SU-DHL-6 (cell line): ENCODE measurements around the gene KRT15.

Experiments used
- H2AFZ ChIP-seq: fragments of 200-600 bp; sonication (generic); 2 replicates; pipeline ENCODE4 v1.6.1; 2014; ENCODE audit warnings: low read depth, mild to moderate bottlenecking, moderate library complexity, mixed read lengths, antibody characterized with exemption, low read length; ENCODE audit not compliant: severe bottlenecking
- H3F3A ChIP-seq: fragments of 200-600 bp; shearing (Covaris generic); 2 replicates; pipeline ENCODE4 v1.6.0; 2016; ENCODE audit warnings: antibody characterized with exemption, mild to moderate bottlenecking; ENCODE audit not compliant: insufficient read depth
- H3K27ac ChIP-seq: fragments of 200-600 bp; sonication (generic); 2 replicates; pipeline ENCODE4 v1.5.1; 2016; ENCODE audit warnings: low read depth, mild to moderate bottlenecking, low read length, moderate library complexity, mixed read lengths
- H3K27me3 ChIP-seq: fragments of 200-600 bp; sonication (generic), shearing (Covaris generic); 2 replicates; pipeline ENCODE4 v1.6.0; 2014; ENCODE audit warnings: mild to moderate bottlenecking, low read length
- H3K36me3 ChIP-seq: fragments of 200-600 bp; sonication (generic); 2 replicates; pipeline ENCODE4 v1.6.1; 2014; ENCODE audit warnings: mild to moderate bottlenecking, low read length, mixed read lengths
- H3K4me2 ChIP-seq: fragments of 300-600, 200-600 bp; shearing (Covaris generic), sonication (generic); 2 replicates; pipeline ENCODE4 v1.6.0; 2014; ENCODE audit warnings: low read length, low read depth, mild to moderate bottlenecking; ENCODE audit not compliant: poor library complexity, severe bottlenecking
- H3K4me3 ChIP-seq: fragments of 200-600 bp; sonication (generic); 2 replicates; pipeline ENCODE4 v1.5.1; 2014; ENCODE audit warnings: antibody characterized with exemption, low read length, mild to moderate bottlenecking, mixed read lengths; ENCODE audit not compliant: insufficient read depth, poor library complexity, severe bottlenecking
- H3K79me2 ChIP-seq: fragments of 200-600 bp; sonication (generic); 2 replicates; pipeline ENCODE4 v1.6.1; 2014; ENCODE audit warnings: mild to moderate bottlenecking, low read length, moderate library complexity; ENCODE audit not compliant: insufficient read depth
- H3K9ac ChIP-seq: fragments of 200-600 bp; sonication (generic); 2 replicates; pipeline ENCODE4 v1.7.0; 2014; ENCODE audit warnings: mild to moderate bottlenecking, low read length
- H3K9me2 ChIP-seq: fragments of 200-600 bp; sonication (generic); replicated peaks from 2 replicates; pipeline ENCODE4 v1.6.1; 2014; ENCODE audit warnings: low read length; ENCODE audit not compliant: insufficient read depth
- H3K9me3 ChIP-seq: fragments of 200-600 bp; sonication (generic); 2 replicates; pipeline ENCODE4 v1.6.1; 2014; ENCODE audit warnings: low read length, mixed read lengths; ENCODE audit not compliant: insufficient read depth
- H4K20me1 ChIP-seq: fragments of 200-600 bp; sonication (generic); 2 replicates; pipeline ENCODE4 v1.6.1; 2014; ENCODE audit warnings: low read depth, mild to moderate bottlenecking, antibody characterized with exemption, low read length, moderate library complexity, mixed read lengths
- EZH2phosphoT487 ChIP-seq: fragments of 200-600 bp; sonication (generic), shearing (Covaris generic); conservative IDR thresholded peaks from 2 replicates; pipeline ENCODE4 v1.6.1; 2018; ENCODE audit warnings: mild to moderate bottlenecking, antibody characterized with exemption, low read length, moderate library complexity, mixed read lengths
- TF ChIP-seq, protein P1 (sequence below): fragments of 200-600 bp; sonication (generic); IDR thresholded peaks from one replicate; pipeline ENCODE4 v1.5.1; 2017; ENCODE audit warnings: antibody characterized with exemption, mild to moderate bottlenecking, low read length, moderate library complexity; ENCODE audit not compliant: insufficient read depth, poor library complexity, severe bottlenecking

The KRT15 gene

GRCh38 chr17:41500131-41500911 is 18.4 kb downstream of the KRT15 start:
- Histone ChIP-seq H3K9ac (no peak overlapping the region), H3K36me3 (no peaks in the 10 kb centered on the region), H3K4me3 (no peak overlapping the region), H3K79me2 (no peaks in the 10 kb centered on the region), H3F3A (no peaks in the 10 kb centered on the region), H3K27ac (no peak overlapping the region), H2AFZ (no peak overlapping the region), H3K9me3 (no peaks in the 10 kb centered on the region), H3K27me3 (no peaks in the 10 kb centered on the region), H3K9me2 (no peaks in the 10 kb centered on the region), H4K20me1 (no peaks in the 10 kb centered on the region), H3K4me2 (no peak overlapping the region)
- TF ChIP-seq, protein P1, sequence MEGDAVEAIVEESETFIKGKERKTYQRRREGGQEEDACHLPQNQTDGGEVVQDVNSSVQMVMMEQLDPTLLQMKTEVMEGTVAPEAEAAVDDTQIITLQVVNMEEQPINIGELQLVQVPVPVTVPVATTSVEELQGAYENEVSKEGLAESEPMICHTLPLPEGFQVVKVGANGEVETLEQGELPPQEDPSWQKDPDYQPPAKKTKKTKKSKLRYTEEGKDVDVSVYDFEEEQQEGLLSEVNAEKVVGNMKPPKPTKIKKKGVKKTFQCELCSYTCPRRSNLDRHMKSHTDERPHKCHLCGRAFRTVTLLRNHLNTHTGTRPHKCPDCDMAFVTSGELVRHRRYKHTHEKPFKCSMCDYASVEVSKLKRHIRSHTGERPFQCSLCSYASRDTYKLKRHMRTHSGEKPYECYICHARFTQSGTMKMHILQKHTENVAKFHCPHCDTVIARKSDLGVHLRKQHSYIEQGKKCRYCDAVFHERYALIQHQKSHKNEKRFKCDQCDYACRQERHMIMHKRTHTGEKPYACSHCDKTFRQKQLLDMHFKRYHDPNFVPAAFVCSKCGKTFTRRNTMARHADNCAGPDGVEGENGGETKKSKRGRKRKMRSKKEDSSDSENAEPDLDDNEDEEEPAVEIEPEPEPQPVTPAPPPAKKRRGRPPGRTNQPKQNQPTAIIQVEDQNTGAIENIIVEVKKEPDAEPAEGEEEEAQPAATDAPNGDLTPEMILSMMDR, result no peak
- TF ChIP-seq EZH2phosphoT487, result no peak

- H3K9me3 ChIP-seq, result no peaks in the 10 kb centered on the region
- H3F3A ChIP-seq, result no peaks in the 10 kb centered on the region
- no peak overlapping the region for H3K4me3 ChIP-seq
- H3K79me2 ChIP-seq, result no peaks in the 10 kb centered on the region
- H2AFZ ChIP-seq, result no peak overlapping the region
- no peaks in the 10 kb centered on the region for H4K20me1 ChIP-seq
- H3K27ac ChIP-seq, result no peak overlapping the region
- no peak overlapping the region for H3K4me2 ChIP-seq
- TF ChIP-seq, protein P1, result no peak
- no peak for TF ChIP-seq EZH2phosphoT487
- no peaks in the 10 kb centered on the region for H3K36me3 ChIP-seq
- H3K9me2 ChIP-seq, result no peaks in the 10 kb centered on the region
- no peak overlapping the region for H3K9ac ChIP-seq
- H3K27me3 ChIP-seq, result no peaks in the 10 kb centered on the region
These were observed 19.0 kb downstream of the KRT15 start for GRCh38 chr17:41499714-41500113.

- Histone ChIP-seq H3K9me2 (no peaks in the 10 kb centered on the region), H3K9ac (no peak overlapping the region), H3K4me2 (no peak overlapping the region), H3F3A (no peaks in the 10 kb centered on the region), H3K79me2 (no peaks in the 10 kb centered on the region), H3K9me3 (no peaks in the 10 kb centered on the region), H3K36me3 (no peaks in the 10 kb centered on the region), H3K4me3 (no peak overlapping the region), H3K27ac (no peak overlapping the region), H2AFZ (no peak overlapping the region), H4K20me1 (no peaks in the 10 kb centered on the region), H3K27me3 (no peaks in the 10 kb centered on the region)
- TF ChIP-seq EZH2phosphoT487, result no peak
- TF ChIP-seq, protein P1, result no peak
These were observed 20.4 kb downstream of the KRT15 start for GRCh38 chr17:41498276-41498675.
